ENCODE measurements around the gene FREM2. TPM values are rescaled to one million over a fixed set of nuclear protein-coding genes. Genes with fewer than 3 reads are reported as not detected.

Gene FREM2
- total RNA-seq, 4 donors from 2014 or later: 0.06 to 0.19 (median 0.13) TPM; not detected in 1

GRCh38 chr13:38733146-38733545 lies 46.3 kb downstream of the FREM2 start:
- TF ChIP-seq, protein P1, sequence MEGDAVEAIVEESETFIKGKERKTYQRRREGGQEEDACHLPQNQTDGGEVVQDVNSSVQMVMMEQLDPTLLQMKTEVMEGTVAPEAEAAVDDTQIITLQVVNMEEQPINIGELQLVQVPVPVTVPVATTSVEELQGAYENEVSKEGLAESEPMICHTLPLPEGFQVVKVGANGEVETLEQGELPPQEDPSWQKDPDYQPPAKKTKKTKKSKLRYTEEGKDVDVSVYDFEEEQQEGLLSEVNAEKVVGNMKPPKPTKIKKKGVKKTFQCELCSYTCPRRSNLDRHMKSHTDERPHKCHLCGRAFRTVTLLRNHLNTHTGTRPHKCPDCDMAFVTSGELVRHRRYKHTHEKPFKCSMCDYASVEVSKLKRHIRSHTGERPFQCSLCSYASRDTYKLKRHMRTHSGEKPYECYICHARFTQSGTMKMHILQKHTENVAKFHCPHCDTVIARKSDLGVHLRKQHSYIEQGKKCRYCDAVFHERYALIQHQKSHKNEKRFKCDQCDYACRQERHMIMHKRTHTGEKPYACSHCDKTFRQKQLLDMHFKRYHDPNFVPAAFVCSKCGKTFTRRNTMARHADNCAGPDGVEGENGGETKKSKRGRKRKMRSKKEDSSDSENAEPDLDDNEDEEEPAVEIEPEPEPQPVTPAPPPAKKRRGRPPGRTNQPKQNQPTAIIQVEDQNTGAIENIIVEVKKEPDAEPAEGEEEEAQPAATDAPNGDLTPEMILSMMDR (IDR thresholded peaks at IDR 0.05): no peak
- no peak for TF ChIP-seq POLR2A (IDR thresholded peaks at IDR 0.05)
- Histone ChIP-seq H3K4me1 (no peaks in the 10 kb centered on the region), H3K4me3 (no peak overlapping the region), H3K9me3 (no peaks in the 10 kb centered on the region), H3K27me3 (no peaks in the 10 kb centered on the region), H3K27ac (no peak overlapping the region), H3K36me3 (no peaks in the 10 kb centered on the region)
- intact Hi-C loops (cut with DNase I): no loop called here
- 73 to 85% methylated on average over 1 of the region's 1 CpG for WGBS, 2 donors
- DNase-seq: no peak

DNA sequence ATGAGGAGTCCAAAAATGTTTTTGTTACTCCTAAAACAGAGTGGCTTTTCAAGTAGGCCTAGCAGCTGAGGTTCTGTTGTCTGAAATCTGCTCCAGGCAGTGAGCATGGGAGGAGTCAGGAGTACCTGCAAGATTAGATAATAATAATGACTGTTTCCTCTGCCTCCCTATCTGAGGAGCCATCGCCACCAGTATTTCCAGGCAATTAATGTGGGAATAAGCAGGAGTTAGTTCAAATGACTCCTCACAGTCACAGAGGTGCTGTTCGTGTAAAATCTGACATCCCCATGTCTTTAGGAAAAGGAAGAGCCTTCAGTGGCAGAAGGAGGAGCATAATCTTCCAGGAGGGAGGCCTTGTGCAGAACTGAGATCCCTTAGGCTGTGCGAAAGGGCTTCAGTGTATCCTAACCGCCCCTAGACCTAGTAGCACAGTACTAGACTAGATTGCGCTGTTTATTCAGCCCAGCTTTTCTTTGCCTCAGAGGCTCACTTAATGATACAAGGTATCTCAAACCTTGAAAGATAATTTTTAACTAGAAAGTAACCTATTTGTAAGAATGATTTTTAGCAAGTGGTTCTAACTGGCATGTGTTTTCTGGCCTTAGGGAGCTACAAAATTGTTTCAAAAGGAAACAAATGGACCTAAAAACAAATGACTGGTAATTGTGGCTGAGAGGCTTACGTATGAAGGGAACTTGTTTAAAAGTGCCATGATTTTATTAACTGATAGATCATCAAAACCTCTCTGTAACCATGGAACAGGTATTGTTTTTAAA lies 49.0 kb downstream of the FREM2 start:
- Histone ChIP-seq H3K9me3 (no peaks in the 10 kb centered on the region), H3K27ac (no peak overlapping the region), H3K36me3 (no peaks in the 10 kb centered on the region), H3K27me3 (no peaks in the 10 kb centered on the region), H3K4me3 (no peak overlapping the region), H3K4me1 (no peaks in the 10 kb centered on the region)
- no peak for DNase-seq
- TF ChIP-seq POLR2A (IDR thresholded peaks at IDR 0.05): no peak
- TF ChIP-seq, protein P1 (IDR thresholded peaks at IDR 0.05): no peak
- 72 to 77% methylated on average over 6 of the region's 6 CpGs for WGBS, 2 donors
- intact Hi-C loops (cut with DNase I): no loop called here

GRCh38 chr13:38743466-38743865 lies 56.6 kb downstream of the FREM2 start:
- TF ChIP-seq POLR2A (IDR thresholded peaks at IDR 0.05): no peak
- TF ChIP-seq, protein P1 (IDR thresholded peaks at IDR 0.05): no peak
- no peaks in the 10 kb centered on the region for H3K36me3 ChIP-seq
- no peaks in the 10 kb centered on the region for H3K4me1 ChIP-seq
- no peak overlapping the region for H3K27ac ChIP-seq
- H3K4me3 ChIP-seq: no peak overlapping the region
- intact Hi-C loops (cut with DNase I): no loop called here
- no peaks in the 10 kb centered on the region for H3K9me3 ChIP-seq
- no peak for DNase-seq
- WGBS, 2 donors: 42 to 52% methylated on average over 4 of the region's 4 CpGs
- H3K27me3 ChIP-seq: no peaks in the 10 kb centered on the region

GRCh38 chr13:38752686-38753085 lies 65.8 kb downstream of the FREM2 start:
- no peak overlapping the region for H3K4me3 ChIP-seq
- H3K27ac ChIP-seq: no peak overlapping the region
- H3K36me3 ChIP-seq: no peaks in the 10 kb centered on the region
- no peaks in the 10 kb centered on the region for H3K9me3 ChIP-seq
- no peak for DNase-seq
- peaks cover 0 to 1% (median 0%) of the 10 kb centered on the region in 4 donors for H3K27me3 ChIP-seq
- H3K4me1 ChIP-seq: no peaks in the 10 kb centered on the region
- intact Hi-C loops (cut with DNase I): no loop called here
- 28 to 35% methylated on average over 4 of the region's 5 CpGs for WGBS, 2 donors
- TF ChIP-seq, protein P1 (IDR thresholded peaks at IDR 0.05): no peak
- no peak for TF ChIP-seq POLR2A (IDR thresholded peaks at IDR 0.05)

- H3K27ac ChIP-seq: no peak overlapping the region
- H3K9me3 ChIP-seq: no peaks in the 10 kb centered on the region
- intact Hi-C loops (cut with DNase I): no loop called here
- H3K4me1 ChIP-seq: no peaks in the 10 kb centered on the region
- peaks cover 0 to 13% (median 0%) of the 10 kb centered on the region in 4 donors for H3K27me3 ChIP-seq
- no peaks in the 10 kb centered on the region for H3K36me3 ChIP-seq
- WGBS, 2 donors: 43 to 54% methylated on average over 2 of the region's 2 CpGs
- no peak overlapping the region for H3K4me3 ChIP-seq
- no peak for DNase-seq
- TF ChIP-seq, protein P1 (IDR thresholded peaks at IDR 0.05): no peak
- TF ChIP-seq POLR2A (IDR thresholded peaks at IDR 0.05): no peak
Observed at GRCh38 chr13:38753878-38754277, 67.0 kb downstream of the FREM2 start.

Measured in esophagus squamous epithelium (tissue), 5 donors.